ENCODE measurements around the gene ZNF275.

ZNF275 gene

DNA sequence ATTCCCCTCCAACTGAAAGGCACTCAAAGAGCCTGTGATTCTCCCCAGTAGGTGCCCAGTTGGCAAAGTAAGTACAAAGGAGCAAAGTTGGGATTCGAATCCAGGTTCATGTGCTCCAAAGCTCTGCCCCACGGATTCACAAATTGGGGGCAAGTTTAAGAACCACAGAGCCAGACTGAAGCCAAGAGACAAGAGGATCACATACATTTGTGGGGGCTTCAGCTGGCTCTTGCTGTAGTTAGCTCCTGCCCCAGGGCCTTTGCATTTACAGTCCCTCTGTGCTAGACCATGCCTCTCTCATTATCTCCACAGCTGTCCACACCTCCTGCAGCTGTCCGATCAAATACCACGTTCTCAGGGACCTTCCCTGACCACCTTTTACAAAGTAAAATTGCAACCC is 31.2 kb upstream of the ZNF275 start:
- no peak for DNase-seq
- H3K27me3 ChIP-seq (ENCODE audit: insufficient read depth, low read depth, severe bottlenecking) = peaks cover 93% of the 10 kb centered on the region
- H3K4me3 ChIP-seq (ENCODE audit: low read depth, low read length) = no peak overlapping the region
- H3K9me3 ChIP-seq (ENCODE audit: severe bottlenecking) = no peaks in the 10 kb centered on the region
- no peaks in the 10 kb centered on the region for H3K36me3 ChIP-seq
- no peak overlapping the region for H3K27ac ChIP-seq
- TF ChIP-seq, protein P1, sequence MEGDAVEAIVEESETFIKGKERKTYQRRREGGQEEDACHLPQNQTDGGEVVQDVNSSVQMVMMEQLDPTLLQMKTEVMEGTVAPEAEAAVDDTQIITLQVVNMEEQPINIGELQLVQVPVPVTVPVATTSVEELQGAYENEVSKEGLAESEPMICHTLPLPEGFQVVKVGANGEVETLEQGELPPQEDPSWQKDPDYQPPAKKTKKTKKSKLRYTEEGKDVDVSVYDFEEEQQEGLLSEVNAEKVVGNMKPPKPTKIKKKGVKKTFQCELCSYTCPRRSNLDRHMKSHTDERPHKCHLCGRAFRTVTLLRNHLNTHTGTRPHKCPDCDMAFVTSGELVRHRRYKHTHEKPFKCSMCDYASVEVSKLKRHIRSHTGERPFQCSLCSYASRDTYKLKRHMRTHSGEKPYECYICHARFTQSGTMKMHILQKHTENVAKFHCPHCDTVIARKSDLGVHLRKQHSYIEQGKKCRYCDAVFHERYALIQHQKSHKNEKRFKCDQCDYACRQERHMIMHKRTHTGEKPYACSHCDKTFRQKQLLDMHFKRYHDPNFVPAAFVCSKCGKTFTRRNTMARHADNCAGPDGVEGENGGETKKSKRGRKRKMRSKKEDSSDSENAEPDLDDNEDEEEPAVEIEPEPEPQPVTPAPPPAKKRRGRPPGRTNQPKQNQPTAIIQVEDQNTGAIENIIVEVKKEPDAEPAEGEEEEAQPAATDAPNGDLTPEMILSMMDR (IDR thresholded peaks at IDR 0.05; ENCODE audit: low read depth, low read length) = no peak

DNA sequence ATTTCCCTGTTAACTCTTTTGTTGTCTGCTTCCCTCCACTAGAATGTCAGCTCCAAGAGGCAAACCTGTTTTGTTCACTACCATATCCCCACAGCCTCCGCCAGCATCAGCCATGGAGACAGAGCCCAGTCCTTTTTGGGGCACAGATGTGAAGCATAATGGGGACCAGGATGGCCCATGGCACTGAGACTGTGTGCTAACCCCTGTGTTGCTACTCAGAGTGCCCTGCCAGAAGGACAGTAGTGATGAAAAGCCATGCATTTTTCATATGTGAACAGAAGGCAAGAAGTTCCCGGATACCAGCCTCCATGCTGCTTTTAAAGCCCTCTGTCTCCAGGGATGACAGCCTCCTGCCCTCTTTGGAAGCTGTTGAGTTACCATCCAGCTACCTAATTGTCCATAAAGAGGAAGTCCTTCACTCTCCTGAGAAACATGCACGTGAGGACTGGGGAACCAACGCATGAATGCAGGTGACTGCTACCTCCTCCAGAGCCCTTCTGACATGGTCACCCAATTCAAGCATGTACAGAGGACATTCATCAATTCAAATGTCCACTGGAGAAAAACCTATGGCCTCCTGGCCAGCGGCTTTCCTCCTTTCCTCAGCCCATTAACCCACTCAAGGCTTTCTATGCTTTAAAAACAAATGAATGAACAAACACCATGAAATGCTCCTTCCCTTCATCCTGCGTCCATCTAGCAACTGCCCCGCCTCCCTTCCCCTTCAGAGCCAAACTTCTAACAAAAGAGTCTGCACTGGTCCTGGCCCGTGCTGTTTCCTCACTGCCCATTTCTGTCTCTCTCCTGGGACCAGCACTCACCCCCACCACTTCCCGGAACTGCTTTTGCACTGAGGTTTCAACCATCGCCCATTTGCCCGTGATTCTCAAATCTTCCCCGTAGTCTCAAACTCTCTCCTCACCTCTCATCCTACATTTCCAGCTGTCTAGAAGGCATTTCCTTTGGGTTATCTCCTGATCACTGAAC is 30.4 kb upstream of the ZNF275 start:
- TF ChIP-seq, protein P1 (IDR thresholded peaks at IDR 0.05; ENCODE audit: low read depth, low read length) = no peak
- H3K36me3 ChIP-seq = no peaks in the 10 kb centered on the region
- no peaks in the 10 kb centered on the region for H3K9me3 ChIP-seq (ENCODE audit: severe bottlenecking)
- no peak overlapping the region for H3K4me3 ChIP-seq (ENCODE audit: low read depth, low read length)
- DNase-seq = no peak
- peaks cover 93% of the 10 kb centered on the region for H3K27me3 ChIP-seq (ENCODE audit: insufficient read depth, low read depth, severe bottlenecking)
- H3K27ac ChIP-seq = no peak overlapping the region

DNA sequence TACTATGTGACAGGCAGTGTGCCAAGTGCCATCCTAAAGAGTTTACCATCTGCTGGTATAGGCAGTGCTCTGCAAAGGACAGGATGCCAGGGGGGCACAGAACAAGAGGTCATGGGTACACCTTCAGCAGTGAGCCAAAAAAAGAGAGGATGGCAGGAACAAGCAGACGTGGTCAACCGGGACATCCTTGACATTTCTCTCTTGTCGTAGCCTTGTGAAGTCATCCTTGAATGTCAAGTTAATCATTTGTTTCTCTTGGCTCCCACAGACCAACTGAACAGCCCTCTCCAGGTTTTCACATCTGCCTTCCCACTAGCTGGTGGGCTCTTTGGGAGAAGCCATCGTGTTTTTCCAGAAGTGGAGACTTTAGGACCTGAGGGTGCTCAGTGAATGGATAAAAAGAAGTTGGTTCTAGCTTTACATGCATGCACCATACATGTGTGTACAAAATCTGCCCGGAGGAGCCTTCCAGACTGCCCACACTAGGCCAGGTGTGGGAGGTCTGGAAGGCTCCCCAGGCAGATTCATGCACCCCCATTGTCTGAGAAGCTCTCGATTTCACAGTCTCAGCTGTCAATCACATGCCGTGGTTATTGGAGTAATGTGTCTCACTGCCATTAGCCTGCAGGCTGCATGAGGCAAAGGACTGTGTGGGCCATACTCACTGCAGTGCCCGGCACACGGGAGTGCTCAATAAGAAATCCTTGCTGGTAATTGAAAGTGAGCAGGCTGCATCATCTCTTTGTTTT is 28.8 kb upstream of the ZNF275 start:
- TF ChIP-seq, protein P1 (IDR thresholded peaks at IDR 0.05; ENCODE audit: low read depth, low read length) = no peak
- Histone ChIP-seq H3K9me3 (ENCODE audit: severe bottlenecking) (peaks cover 4% of the 10 kb centered on the region), H3K4me3 (ENCODE audit: low read depth, low read length) (no peak overlapping the region), H3K27me3 (ENCODE audit: insufficient read depth, low read depth, severe bottlenecking) (peaks cover 96% of the 10 kb centered on the region), H3K27ac (no peak overlapping the region), H3K36me3 (no peaks in the 10 kb centered on the region)
- no peak for DNase-seq

DNA sequence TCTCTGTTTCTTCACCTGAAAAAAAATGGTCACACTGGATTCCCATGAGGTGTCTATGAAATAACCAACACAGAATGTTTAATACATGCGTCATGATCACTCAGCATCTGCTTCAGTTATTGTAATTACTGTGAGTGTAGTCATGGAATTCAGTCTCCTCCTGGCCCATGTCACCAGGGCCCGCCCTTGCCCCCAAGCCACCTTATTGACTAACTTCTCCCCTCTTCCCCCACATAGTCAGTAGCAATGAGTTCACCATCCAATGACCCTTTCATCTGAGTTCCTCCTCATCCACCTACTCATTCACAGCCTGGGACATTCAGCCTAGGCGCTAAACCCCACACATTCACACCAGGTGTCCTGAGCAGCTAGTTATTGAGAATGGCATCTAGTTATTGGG is 28.0 kb upstream of the ZNF275 start:
- H3K36me3 ChIP-seq = no peaks in the 10 kb centered on the region
- TF ChIP-seq, protein P1 (IDR thresholded peaks at IDR 0.05; ENCODE audit: low read depth, low read length) = no peak
- DNase-seq = no peak
- H3K27me3 ChIP-seq (ENCODE audit: insufficient read depth, low read depth, severe bottlenecking) = peaks cover 97% of the 10 kb centered on the region
- no peak overlapping the region for H3K4me3 ChIP-seq (ENCODE audit: low read depth, low read length)
- H3K9me3 ChIP-seq (ENCODE audit: severe bottlenecking) = peaks cover 4% of the 10 kb centered on the region
- no peak overlapping the region for H3K27ac ChIP-seq

DNA sequence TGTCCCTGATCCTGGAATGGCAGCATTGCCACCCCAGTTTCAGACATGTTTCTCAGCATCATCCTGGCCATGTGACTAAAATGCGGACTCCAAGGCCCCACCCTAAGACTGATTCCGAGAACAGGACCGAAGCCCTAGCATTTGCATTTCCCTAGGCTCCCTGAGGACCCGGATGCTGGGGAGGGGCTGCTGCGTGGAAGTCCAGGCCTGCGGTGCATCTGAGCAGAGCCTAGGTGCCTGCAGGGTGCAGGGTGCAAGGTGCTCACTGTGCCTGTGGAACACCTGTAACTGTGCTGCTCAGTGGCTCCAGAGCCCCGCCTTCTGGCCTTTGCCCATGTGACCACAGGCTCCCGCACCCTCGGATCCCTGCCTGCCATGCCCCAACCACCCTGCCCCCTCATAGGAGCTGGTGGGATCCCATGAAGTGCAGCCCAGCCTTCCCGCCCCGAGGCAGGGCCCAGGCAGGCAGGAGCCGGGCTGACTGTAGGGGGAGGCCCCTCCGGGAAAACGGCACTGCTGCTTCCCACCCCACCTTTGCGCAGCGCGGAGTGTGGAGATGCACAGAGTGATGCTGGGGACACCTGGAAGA is 27.3 kb upstream of the ZNF275 start:
- TF ChIP-seq, protein P1 (IDR thresholded peaks at IDR 0.05; ENCODE audit: low read depth, low read length) = no peak
- DNase-seq = no peak
- H3K9me3 ChIP-seq (ENCODE audit: severe bottlenecking) = peaks cover 4% of the 10 kb centered on the region
- H3K36me3 ChIP-seq = no peaks in the 10 kb centered on the region
- H3K27me3 ChIP-seq (ENCODE audit: insufficient read depth, low read depth, severe bottlenecking) = peaks cover 97% of the 10 kb centered on the region
- H3K27ac ChIP-seq = no peak overlapping the region
- H3K4me3 ChIP-seq (ENCODE audit: low read depth, low read length) = no peak overlapping the region

All from WERI-Rb-1 (cell line).